Measurements from ENCODE around the gene GBA2.

- TF ChIP-seq EZH2 (IDR thresholded peaks at IDR 0.05) (no peak), POLR2AphosphoS5 (IDR thresholded peaks at IDR 0.05; ENCODE audit: borderline replicate concordance, low read depth, low read length) (no peak)
Measured at GRCh38 chr9:35771943-35772342, 22.9 kb upstream of the GBA2 start.

Data from SK-N-MC (cell line).